Activated naive CD4-positive, alpha-beta T cell treated with anti-CD3 and anti-CD28 coated beads, Interleukin-2, amount 10 ng/mL, durations not matched to agents 7 days and 5 days (primary cell): ENCODE results near the gene RANGAP1.
A peak's percentile ranks its signal among the peaks of the same experiment; 100 is the strongest.

Experiments
- CTCF ChIA-PET: fragments of 350-600 bp; sonication (Branson Sonifier 250); formaldehyde crosslinking; loops from one replicate; lab custom pipeline; 2021; ENCODE audit warnings: antibody characterized with exemption; lab: Charles Lee
- DNase-seq: peaks from one replicate; pipeline ENCODE4 v3.0.0-alpha.2; 2020
- H3K27ac Mint-ChIP-seq: one replicate; pipeline ENCODE4 v1.8.0; 2021; ENCODE audit warnings: mild to moderate bottlenecking, moderate library complexity, mixed read lengths
- H3K27me3 Mint-ChIP-seq: one replicate; pipeline ENCODE4 v1.8.0; 2021; ENCODE audit warnings: mild to moderate bottlenecking, mixed read lengths
- H3K36me3 Mint-ChIP-seq: one replicate; pipeline ENCODE4 v1.8.0; 2021; ENCODE audit warnings: mixed read lengths
- H3K4me1 Mint-ChIP-seq: one replicate; pipeline ENCODE4 v1.8.0; 2021; ENCODE audit warnings: mixed read lengths
- H3K4me3 Mint-ChIP-seq: one replicate; pipeline ENCODE4 v1.8.0; 2021; ENCODE audit warnings: mild to moderate bottlenecking, moderate library complexity, mixed read lengths
- H3K9me3 Mint-ChIP-seq: one replicate; pipeline ENCODE4 v1.8.0; 2021; ENCODE audit warnings: mixed read lengths

RANGAP1 gene

GRCh38 chr22:41226723-41227655 is 59.0 kb downstream of the RANGAP1 start:
- Mint-ChIP-seq H3K27ac (no peak overlapping the region), H3K36me3 (peaks cover 16% of the 10 kb centered on the region), H3K4me3 (no peak overlapping the region), H3K9me3 (no peaks in the 10 kb centered on the region), H3K4me1 (no peaks in the 10 kb centered on the region), H3K27me3 (no peaks in the 10 kb centered on the region)
- no peak for DNase-seq
- CTCF ChIA-PET = interaction anchor here (1.2 kb wide), 1 partner anchor 11 kb away, joined by 4 read pairs; no protein-coding TSS in a partner anchor

GRCh38 chr22:41223535-41223934 is 62.5 kb downstream of the RANGAP1 start:
- no peak for DNase-seq
- Mint-ChIP-seq H3K27ac (no peak overlapping the region), H3K36me3 (peaks cover 23% of the 10 kb centered on the region), H3K4me3 (no peak overlapping the region), H3K9me3 (no peaks in the 10 kb centered on the region), H3K27me3 (no peaks in the 10 kb centered on the region), H3K4me1 (peaks cover 3% of the 10 kb centered on the region)
- CTCF ChIA-PET = interaction anchor here (2.2 kb wide), 1 partner anchor 14 kb away, joined by 6 read pairs; no protein-coding TSS in a partner anchor

- H3K27me3 Mint-ChIP-seq = no peaks in the 10 kb centered on the region
- peaks cover 4% of the 10 kb centered on the region for H3K4me1 Mint-ChIP-seq
- peaks cover 23% of the 10 kb centered on the region for H3K36me3 Mint-ChIP-seq
- no peaks in the 10 kb centered on the region for H3K9me3 Mint-ChIP-seq
- no peak for DNase-seq
- H3K4me3 Mint-ChIP-seq = no peak overlapping the region
- no peak overlapping the region for H3K27ac Mint-ChIP-seq
- CTCF ChIA-PET = interaction anchor here (2.2 kb wide), 1 partner anchor 14 kb away, joined by 6 read pairs; no protein-coding TSS in a partner anchor
Measured at GRCh38 chr22:41222846-41223507, 63.0 kb downstream of the RANGAP1 start.

- no peaks in the 10 kb centered on the region for H3K27me3 Mint-ChIP-seq
- peaks cover 40% of the 10 kb centered on the region for H3K36me3 Mint-ChIP-seq
- peak overlapping the region; percentile 78 for H3K27ac Mint-ChIP-seq
Measured at GRCh38 chr22:41217553-41218157, 68.3 kb downstream of the RANGAP1 start.

GRCh38 chr22:41216984-41217383 is 69.0 kb downstream of the RANGAP1 start:
- DNase-seq = no peak
- CTCF ChIA-PET = interaction anchor here (0.7 to 2.9 kb wide), 5 partner anchors 10 to 295 kb away, joined by 3 to 11 read pairs (median 3); no protein-coding TSS in a partner anchor
- no peaks in the 10 kb centered on the region for H3K27me3 Mint-ChIP-seq
- H3K27ac Mint-ChIP-seq = peak overlapping the region; percentile 78
- peaks cover 42% of the 10 kb centered on the region for H3K36me3 Mint-ChIP-seq
- peaks cover 31% of the 10 kb centered on the region for H3K4me1 Mint-ChIP-seq
- peak overlapping the region; percentile 38 for H3K4me3 Mint-ChIP-seq
- no peaks in the 10 kb centered on the region for H3K9me3 Mint-ChIP-seq

More at GRCh38 chr22:41217553-41218157, 68.3 kb downstream of the RANGAP1 start:
- H3K4me1 Mint-ChIP-seq = peaks cover 31% of the 10 kb centered on the region
- H3K4me3 Mint-ChIP-seq = peak overlapping the region; percentile 38
- CTCF ChIA-PET = interaction anchor here (1.1 to 2.9 kb wide), 4 partner anchors 20 to 295 kb away, joined by 3 to 11 read pairs (median 7); no protein-coding TSS in a partner anchor
- DNase-seq = peak; percentile 72
- no peaks in the 10 kb centered on the region for H3K9me3 Mint-ChIP-seq

- H3K9me3 Mint-ChIP-seq = no peaks in the 10 kb centered on the region
- peaks cover 31% of the 10 kb centered on the region for H3K4me1 Mint-ChIP-seq
- peak overlapping the region; percentile 78 for H3K27ac Mint-ChIP-seq
- peaks cover 37% of the 10 kb centered on the region for H3K36me3 Mint-ChIP-seq
- no peak for DNase-seq
- CTCF ChIA-PET = interaction anchor here (1.2 to 2.5 kb wide), 2 partner anchors 9 to 22 kb away, joined by 3 to 11 read pairs; no protein-coding TSS in a partner anchor
- peak overlapping the region; percentile 31 for H3K4me3 Mint-ChIP-seq
- no peaks in the 10 kb centered on the region for H3K27me3 Mint-ChIP-seq
Measured at GRCh38 chr22:41215926-41216325, 70.1 kb downstream of the RANGAP1 start.

- DNase-seq = no peak
- Mint-ChIP-seq H3K9me3 (no peaks in the 10 kb centered on the region), H3K4me3 (no peak overlapping the region), H3K27ac (no peak overlapping the region), H3K27me3 (no peaks in the 10 kb centered on the region), H3K36me3 (peaks cover 42% of the 10 kb centered on the region), H3K4me1 (peaks cover 31% of the 10 kb centered on the region)
- CTCF ChIA-PET = interaction anchor here (0.6 to 2.5 kb wide), 3 partner anchors 9 to 22 kb away, joined by 3 to 11 read pairs (median 3); no protein-coding TSS in a partner anchor
Measured at GRCh38 chr22:41215409-41215808, 70.6 kb downstream of the RANGAP1 start.

- CTCF ChIA-PET = interaction anchor here (0.6 to 1.4 kb wide), 3 partner anchors 9 to 284 kb away, joined by 3 to 6 read pairs (median 3); no protein-coding TSS in a partner anchor
- H3K4me3 Mint-ChIP-seq = peak overlapping the region; percentile 66
Measured at GRCh38 chr22:41206719-41207118, 79.3 kb downstream of the RANGAP1 start.

GRCh38 chr22:41204992-41205900 is 80.7 kb downstream of the RANGAP1 start, which contains the start of gene L3MBTL2:
L3MBTL2 (plus strand) TSS chr22:41205312; CDS start chr22:41205363, 51 bp downstream.
- peak; percentile 100 for DNase-seq
- Mint-ChIP-seq H3K36me3 (peaks cover 8% of the 10 kb centered on the region), H3K4me3 (peak within 1 kb of the TSS; percentile 80), H3K9me3 (no peaks in the 10 kb centered on the region), H3K27ac (peak within 1 kb of the TSS; percentile 84), H3K4me1 (peaks cover 29% of the 10 kb centered on the region), H3K27me3 (peaks cover 46% of the 10 kb centered on the region)
- CTCF ChIA-PET = no interaction called here

More at GRCh38 chr22:41206719-41207118, 79.3 kb downstream of the RANGAP1 start:
- H3K36me3 Mint-ChIP-seq = peaks cover 13% of the 10 kb centered on the region
- peaks cover 29% of the 10 kb centered on the region for H3K4me1 Mint-ChIP-seq
- H3K27ac Mint-ChIP-seq = peak overlapping the region; percentile 60
- peaks cover 34% of the 10 kb centered on the region for H3K27me3 Mint-ChIP-seq
- no peak for DNase-seq
- no peaks in the 10 kb centered on the region for H3K9me3 Mint-ChIP-seq

- H3K36me3 Mint-ChIP-seq = peaks cover 2% of the 10 kb centered on the region
- no peaks in the 10 kb centered on the region for H3K9me3 Mint-ChIP-seq
- peaks cover 32% of the 10 kb centered on the region for H3K4me1 Mint-ChIP-seq
- peaks cover 58% of the 10 kb centered on the region for H3K27me3 Mint-ChIP-seq
- CTCF ChIA-PET = no interaction called here
- no peak for DNase-seq
- peak overlapping the region; percentile 6 for H3K4me3 Mint-ChIP-seq
- peak overlapping the region; percentile 75 for H3K27ac Mint-ChIP-seq
Measured at GRCh38 chr22:41204066-41204465, 81.9 kb downstream of the RANGAP1 start.

GRCh38 chr22:41203118-41203517 is 82.9 kb downstream of the RANGAP1 start:
- H3K27ac Mint-ChIP-seq = no peak overlapping the region
- H3K27me3 Mint-ChIP-seq = peaks cover 64% of the 10 kb centered on the region
- CTCF ChIA-PET = no interaction called here
- no peaks in the 10 kb centered on the region for H3K9me3 Mint-ChIP-seq
- H3K4me3 Mint-ChIP-seq = no peak overlapping the region
- H3K4me1 Mint-ChIP-seq = peaks cover 37% of the 10 kb centered on the region
- DNase-seq = no peak
- H3K36me3 Mint-ChIP-seq = no peaks in the 10 kb centered on the region

GRCh38 chr22:41201141-41201540 is 84.8 kb downstream of the RANGAP1 start:
- Mint-ChIP-seq H3K27me3 (peaks cover 81% of the 10 kb centered on the region), H3K4me1 (peaks cover 32% of the 10 kb centered on the region), H3K9me3 (no peaks in the 10 kb centered on the region), H3K4me3 (no peak overlapping the region), H3K27ac (no peak overlapping the region), H3K36me3 (no peaks in the 10 kb centered on the region)
- no peak for DNase-seq
- CTCF ChIA-PET = interaction anchor here (0.6 kb wide), 1 partner anchor 97 kb away, joined by 3 read pairs; no protein-coding TSS in a partner anchor
